ENCODE data around the gene HHAT. TPM values are rescaled to one million over a fixed set of nuclear protein-coding genes. Genes with fewer than 3 reads are reported as not detected.

The HHAT gene
- total and polyA plus RNA-seq, 9 of the 15 experiments (the other 6 are each of a cell fraction or from before 2014, with no cell fraction given): 0.07 to 0.16 (median 0.13) TPM; not detected in 1

GRCh38 chr1:210373878-210374599 is 45.3 kb downstream of the HHAT start (continued):
- TF ChIP-seq ARID1B (IDR thresholded peaks at IDR 0.05): no peak
- TF ChIP-seq ZNF197 (CRISPR knock-in tag; IDR thresholded peaks at IDR 0.05; ENCODE audit: low read depth): no peak
- TF ChIP-seq TRIM25 (IDR thresholded peaks at IDR 0.05; ENCODE audit: borderline replicate concordance): no peak
- TF ChIP-seq PCBP2 (IDR thresholded peaks at IDR 0.05; ENCODE audit: low read depth, low read length, poor library complexity, severe bottlenecking): no peak
- TF ChIP-seq ZNF785 (CRISPR knock-in tag; IDR thresholded peaks at IDR 0.05): no peak
- no peak for TF ChIP-seq COPS2 (conservative IDR thresholded peaks at IDR 0.05)
- TF ChIP-seq CBFB (CRISPR knock-in tag; IDR thresholded peaks at IDR 0.05): no peak
- no peak for TF ChIP-seq ZNF780A (CRISPR knock-in tag; IDR thresholded peaks at IDR 0.05)
- TF ChIP-seq ZNF830 (CRISPR knock-in tag; IDR thresholded peaks at IDR 0.05): no peak
- no peak for TF ChIP-seq TFAM (CRISPR knock-in tag; conservative IDR thresholded peaks at IDR 0.05)
- TF ChIP-seq ZC3H11A (IDR thresholded peaks at IDR 0.05; ENCODE audit: low read depth, low read length): no peak
- peak in 1 of 2 experiments; percentile 9; a peak in 1 of 4 replicates for TF ChIP-seq SRF (CRISPR knock-in tag; IDR thresholded peaks at IDR 0.05)
- TF ChIP-seq FOXJ3 (CRISPR knock-in tag; IDR thresholded peaks at IDR 0.05): no peak
- TF ChIP-seq TARDBP (IDR thresholded peaks at IDR 0.05): no peak
- no peak for TF ChIP-seq RAD21 (CRISPR knock-in tag; conservative IDR thresholded peaks at IDR 0.05 in 1 of 2, IDR thresholded peaks at IDR 0.05 in 1 of 2)
- TF ChIP-seq MYC (IDR thresholded peaks at IDR 0.05; ENCODE audit: low read depth, low read length): no peak
- no peak for TF ChIP-seq MYC (CRISPR knock-in tag; IDR thresholded peaks at IDR 0.05; ENCODE audit: borderline replicate concordance, low read depth)
- no peak for TF ChIP-seq CBFA2T2 (conservative IDR thresholded peaks at IDR 0.05)
- TF ChIP-seq IRF2 (CRISPR knock-in tag; IDR thresholded peaks at IDR 0.05): no peak
- TF ChIP-seq EGR1 (conservative IDR thresholded peaks at IDR 0.05): no peak
- no peak for TF ChIP-seq MTA2 (IDR thresholded peaks at IDR 0.05; ENCODE audit: low read depth)
- TF ChIP-seq ASH1L (IDR thresholded peaks at IDR 0.05; ENCODE audit: borderline replicate concordance, low read depth, partially characterized antibody): no peak
- TF ChIP-seq BCL6 (CRISPR knock-in tag; IDR thresholded peaks at IDR 0.05): no peak
- peak; percentile 97 for TF ChIP-seq POLR2H (tag; IDR thresholded peaks at IDR 0.05; ENCODE audit: low read depth)
- TF ChIP-seq CCAR2 (IDR thresholded peaks at IDR 0.05; ENCODE audit: low read depth, low read length): no peak
- no peak for TF ChIP-seq GABPB1 (CRISPR knock-in tag; IDR thresholded peaks at IDR 0.05)
- no peak for TF ChIP-seq NFXL1 (CRISPR knock-in tag; IDR thresholded peaks at IDR 0.05)
- TF ChIP-seq SIX5 (IDR thresholded peaks at IDR 0.05; ENCODE audit: borderline replicate concordance in 1 of 2, insufficient read depth in 1 of 2, low read depth in 1 of 2, low read length in 2 of 2): no peak
- TF ChIP-seq ATF3 (IDR thresholded peaks at IDR 0.05): peak; percentile 98
- peak; percentile 89 for TF ChIP-seq ATF3 (CRISPR knock-in tag; conservative IDR thresholded peaks at IDR 0.05)
